Left hindlimb (tissue), 1 donor: ENCODE data around the gene FHAD1.

Source experiments
- DNase-seq: peaks from one replicate; pipeline ENCODE4 v3.0.0-alpha.2; 2018

Gene FHAD1

DNA sequence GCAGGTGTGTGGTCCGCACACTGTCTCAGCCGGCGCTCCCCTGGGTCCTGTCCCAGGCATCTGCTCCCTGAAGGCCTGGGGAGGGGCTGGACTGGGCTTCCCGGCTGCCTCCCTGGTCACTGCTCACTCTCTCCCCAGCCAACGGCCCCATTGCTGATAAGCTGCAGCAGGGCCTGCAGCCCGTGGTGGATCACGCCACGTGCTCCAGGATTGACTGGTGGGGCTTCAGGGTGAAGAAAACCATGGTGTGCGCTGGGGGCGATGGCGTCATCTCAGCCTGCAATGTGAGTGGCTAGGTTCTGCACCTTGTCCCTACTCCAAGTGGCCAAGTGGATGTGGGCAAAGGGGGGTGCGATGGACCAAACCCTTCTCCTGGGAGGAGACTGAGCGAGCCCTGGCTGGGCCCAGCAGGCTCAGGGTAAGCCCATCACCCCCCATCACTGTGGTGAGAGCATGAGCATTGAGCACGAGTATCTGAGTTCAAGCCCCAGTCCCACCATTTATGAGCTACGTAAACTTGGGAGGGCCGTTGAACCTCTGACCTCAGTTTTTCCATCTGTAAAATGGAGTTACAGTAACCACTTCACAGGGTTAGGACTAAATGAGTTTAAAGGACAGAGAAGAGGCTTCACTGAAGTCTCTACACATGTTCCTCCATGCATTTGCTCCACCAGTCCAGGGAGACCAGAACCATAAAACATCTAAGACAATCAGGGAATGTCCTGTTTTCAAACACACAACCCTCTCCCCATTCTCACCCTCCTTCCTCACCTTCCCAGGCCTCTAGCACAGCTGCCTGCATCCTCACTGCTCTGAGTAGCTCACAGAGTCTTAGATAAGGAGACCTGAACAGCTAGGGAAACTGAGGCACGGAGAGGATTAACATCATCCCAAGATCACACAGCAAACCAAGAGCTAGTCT, 197.7 kb downstream of the FHAD1 start:
- DNase-seq: no peak

DNA sequence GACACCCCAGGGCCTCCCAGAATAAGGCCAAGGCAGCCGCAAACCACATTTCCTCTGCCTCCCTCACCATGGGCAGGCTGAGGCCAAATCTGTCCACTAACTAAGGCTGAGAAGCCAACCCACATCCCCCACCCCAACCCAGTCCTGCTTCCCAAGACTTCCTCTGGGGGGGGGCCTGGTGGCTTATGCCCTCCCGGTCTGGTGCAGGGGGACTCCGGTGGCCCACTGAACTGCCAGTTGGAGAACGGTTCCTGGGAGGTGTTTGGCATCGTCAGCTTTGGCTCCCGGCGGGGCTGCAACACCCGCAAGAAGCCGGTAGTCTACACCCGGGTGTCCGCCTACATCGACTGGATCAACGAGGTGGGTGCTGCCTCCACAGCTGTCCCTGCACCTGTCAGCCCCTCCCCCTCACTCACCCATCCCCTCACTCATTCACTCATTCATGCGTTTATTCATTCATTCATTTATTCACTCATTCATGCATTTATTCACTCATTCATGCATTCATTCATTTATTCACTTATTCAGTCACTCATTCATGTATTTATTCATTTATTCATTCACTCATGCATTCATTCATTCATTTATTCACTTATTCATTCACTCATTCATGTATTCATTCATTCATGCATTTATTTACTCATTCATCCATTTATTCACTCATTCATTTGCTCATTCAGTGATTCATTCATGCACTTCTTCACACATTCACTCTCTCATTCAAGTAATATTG, 198.5 kb downstream of the FHAD1 start:
- DNase-seq: no peak

GRCh38 chr1:15446212-15446611, 199.2 kb downstream of the FHAD1 start:
- no peak for DNase-seq
